Peyer's patch (tissue), 4 donors: ENCODE measurements around the gene DMBT1.

ENCODE experiments used
- CTCF ChIP-seq, 6 experiments: fragments of 450-650 bp in 4 of 6; fragments of 200-600 bp in 2 of 6; sonication (generic) in 1 of 6; IDR thresholded peaks; one replicate each; pipeline ENCODE4 v1.5.1; 2017 to 2019; ENCODE audit warnings: antibody characterized with exemption in 6 of 6, mild to moderate bottlenecking in 3 of 6, moderate library complexity in 1 of 6
- POLR2A ChIP-seq, 2 donors: fragments of 450-650 bp; IDR thresholded peaks; one replicate each; pipeline ENCODE4 v1.5.1; 2017; ENCODE audit warnings: antibody characterized with exemption in 2 of 2, mild to moderate bottlenecking in 2 of 2, moderate library complexity in 2 of 2

- TF ChIP-seq CTCF (IDR thresholded peaks at IDR 0.05) (no peak), POLR2A (IDR thresholded peaks at IDR 0.05) (no peak)
Measured at GRCh38 chr10:122643931-122644534, 83.5 kb downstream of the DMBT1 start.
